Fibroblast of skin of left quadriceps (primary cell): ENCODE measurements around the gene SOBP.

Experiments used
- DNase-seq, 2 experiments: peaks; one replicate each; pipeline ENCODE4 v3.0.0-alpha.2; 2013; ENCODE audit warnings: low read depth in 2 of 2

Gene SOBP

GRCh38 chr6:107523794-107524193, 33.9 kb downstream of the SOBP start:
- DNase-seq, result no peak

- DNase-seq, result no peak
Observed at GRCh38 chr6:107524626-107525025, 34.7 kb downstream of the SOBP start.

GRCh38 chr6:107531868-107532267, 42.0 kb downstream of the SOBP start:
- DNase-seq, result no peak

GRCh38 chr6:107532706-107533105, 42.8 kb downstream of the SOBP start:
- DNase-seq, result no peak

GRCh38 chr6:107533415-107534059, 43.6 kb downstream of the SOBP start:
- no peak for DNase-seq

- DNase-seq, result no peak
Observed at GRCh38 chr6:107534571-107535141, 44.7 kb downstream of the SOBP start.

GRCh38 chr6:107535626-107536025, 45.7 kb downstream of the SOBP start:
- no peak for DNase-seq

- no peak for DNase-seq
Observed at GRCh38 chr6:107536180-107536961, 46.5 kb downstream of the SOBP start.

- no peak for DNase-seq
Observed at GRCh38 chr6:107537559-107537958, 47.6 kb downstream of the SOBP start.

GRCh38 chr6:107538856-107539387, 49.0 kb downstream of the SOBP start:
- no peak for DNase-seq

- peak in 1 of 2 experiments; percentile 20 for DNase-seq
Observed at GRCh38 chr6:107539409-107539808, 49.5 kb downstream of the SOBP start.

- no peak for DNase-seq
Observed at GRCh38 chr6:107539849-107540464, 50.0 kb downstream of the SOBP start.

GRCh38 chr6:107540465-107540857, 50.5 kb downstream of the SOBP start:
- DNase-seq, result no peak

- no peak for DNase-seq
Observed at GRCh38 chr6:107542192-107542668, 52.3 kb downstream of the SOBP start.

GRCh38 chr6:107543088-107543487, 53.2 kb downstream of the SOBP start:
- no peak for DNase-seq

- no peak for DNase-seq
Observed at GRCh38 chr6:107543567-107543966, 53.6 kb downstream of the SOBP start.

- no peak for DNase-seq
Observed at GRCh38 chr6:107545763-107546162, 55.8 kb downstream of the SOBP start.

- DNase-seq, result no peak
Observed at GRCh38 chr6:107546691-107547450, 57.0 kb downstream of the SOBP start.

GRCh38 chr6:107547451-107547840, 57.5 kb downstream of the SOBP start:
- DNase-seq, result no peak

- no peak for DNase-seq
Observed at GRCh38 chr6:107550241-107550840, 60.4 kb downstream of the SOBP start.

GRCh38 chr6:107550906-107551305, 61.0 kb downstream of the SOBP start:
- no peak for DNase-seq
